K562 (cell line): ENCODE measurements around the gene B3GALNT2. TPM values are rescaled to one million over a fixed set of nuclear protein-coding genes. Genes with fewer than 3 reads are reported as not detected.

Experiments used
- ATAC-seq: fragments of 200-7000 bp; cut with Tn5 transposase; 3 replicates; pipeline ENCODE4 v1.9.1; 2020; ENCODE audit warnings: moderate library complexity
- BruUV-seq: library from RNA; stranded (reverse); fragments of 400-500 nt; replicated peaks from 2 replicates; lab custom pipeline; 2021; lab: Mats Ljungman, UMichigan
- CTCF ChIA-PET: fragments of 300-600 bp; formaldehyde crosslinking; extraction: SDS; loops from one replicate; lab custom pipeline; 2021; ENCODE audit warnings: low intra/inter-chr PET ratio; lab: Yijun Ruan, JAX
- POLR2A ChIA-PET: fragments of 300-600, 350-650 bp; sonication (Branson Sonifier 250); formaldehyde crosslinking; extraction: SDS; loops from one replicate; lab custom pipeline; 2021; ENCODE audit warnings: antibody characterized with exemption, inconsistent platforms; lab: Yijun Ruan, JAX
- DNase-seq, 4 experiments: peaks; one replicate each; pipeline versions ENCODE4 v3.0.0 to v3.0.0-alpha.2; 2011 to 2018; ENCODE audit warnings: low spot score in 3 of 4, mixed read lengths in 3 of 4; ENCODE audit errors: extremely low read depth in 1 of 4
- FAIRE-seq: peaks from 2 replicates; lab custom pipeline; 2011; peaks lifted over from hg19 to GRCh38; lab: Jason Lieb, UNC
- H2AFZ ChIP-seq: 2 replicates; pipeline ENCODE4 v1.6.0; 2011; ENCODE audit warnings: low read depth, low read length, control low read depth, inconsistent platforms
- H3K27ac ChIP-seq: fragments of 200-600 bp; 3 replicates; pipeline ENCODE4 v1.8.0; 2011; ENCODE audit warnings: low read depth, mild to moderate bottlenecking, control low read depth, inconsistent platforms, low read length, moderate library complexity, mixed read lengths; ENCODE audit errors: extremely low read depth
- H3K27me3 ChIP-seq, 2 experiments: fragments of 300-600 bp in 1 of 2; 2 replicates in 1 of 2; 3 replicates in 1 of 2; pipeline versions ENCODE4 v1.6.0 to v1.8.0; 2011; ENCODE audit warnings: inconsistent platforms in 2 of 2, low read length in 2 of 2, mild to moderate bottlenecking in 1 of 2, mixed read lengths in 1 of 2, moderate library complexity in 1 of 2; ENCODE audit not compliant: control insufficient read depth in 2 of 2, insufficient read depth in 2 of 2
- H3K36me3 ChIP-seq: fragments of 300-600 bp; 3 replicates; pipeline ENCODE4 v1.8.0; 2011; ENCODE audit warnings: mild to moderate bottlenecking, low read length, inconsistent platforms; ENCODE audit not compliant: control insufficient read depth, insufficient read depth
- H3K4me1 ChIP-seq, 2 experiments: fragments of 200-600 bp in 1 of 2; replicated peaks in 1 of 2; 2 replicates in 1 of 2; 3 replicates in 1 of 2; pipeline versions ENCODE4 v1.5.1 to v1.8.0; 2011; ENCODE audit warnings: inconsistent platforms in 2 of 2, low read length in 2 of 2, mild to moderate bottlenecking in 1 of 2, mixed read lengths in 1 of 2, moderate library complexity in 1 of 2; ENCODE audit not compliant: control insufficient read depth in 2 of 2, insufficient read depth in 2 of 2
- H3K4me2 ChIP-seq: 2 replicates; pipeline ENCODE4 v1.6.1; 2011; ENCODE audit warnings: low read length, control low read depth, inconsistent platforms, mixed read lengths; ENCODE audit not compliant: insufficient read depth
- H3K4me3 ChIP-seq: fragments of 200-600 bp; sonication (generic), shearing (Covaris generic); 2 replicates; pipeline ENCODE4 v1.5.1; 2016; ENCODE audit warnings: control low read depth, inconsistent platforms
- H3K79me2 ChIP-seq: fragments of 200-600 bp; 3 replicates; pipeline ENCODE4 v1.8.0; 2011; ENCODE audit warnings: low read length, inconsistent platforms; ENCODE audit not compliant: control insufficient read depth, insufficient read depth
- H3K9ac ChIP-seq, 2 experiments: 2 replicates each; pipeline versions ENCODE4 v1.6.0 to v1.6.1; 2011; ENCODE audit warnings: low read depth in 2 of 2, low read length in 2 of 2, control low read depth in 1 of 2, inconsistent platforms in 1 of 2, mild to moderate bottlenecking in 1 of 2, mixed read lengths in 1 of 2; ENCODE audit not compliant: insufficient read depth in 1 of 2
- H3K9me1 ChIP-seq: one replicate; pipeline ENCODE4 v1.6.0; 2011; ENCODE audit warnings: inconsistent platforms, mild to moderate bottlenecking, low read length, moderate library complexity; ENCODE audit not compliant: control insufficient read depth, insufficient read depth
- H3K9me3 ChIP-seq: replicated peaks from 2 replicates; pipeline ENCODE4 v1.5.1; 2011; ENCODE audit warnings: low read depth, low read length, inconsistent platforms; ENCODE audit not compliant: control insufficient read depth, insufficient read depth
- H4K20me1 ChIP-seq: replicated peaks from 2 replicates; pipeline ENCODE4 v1.6.1; 2011; ENCODE audit warnings: low read length, inconsistent platforms, mixed read lengths; ENCODE audit not compliant: control insufficient read depth, insufficient read depth
- BACH1 ChIP-seq: fragments of 200-800 bp; sonication (Bioruptor generic); IDR thresholded peaks from 2 replicates; pipeline ENCODE4 v1.6.1; 2016; ENCODE audit warnings: missing genetic modification characterization, missing compliant biosample characterization
- CBFA2T3 ChIP-seq: fragments of 450-650 bp; IDR thresholded peaks from 2 replicates; pipeline ENCODE4 v1.6.1; 2017
- ILF3 ChIP-seq: fragments of 450-650 bp; IDR thresholded peaks from 2 replicates; pipeline ENCODE4 v1.6.1; 2018; ENCODE audit warnings: antibody characterized with exemption, mild to moderate bottlenecking, moderate library complexity, borderline replicate concordance
- IRF2 ChIP-seq: sonication (generic); formaldehyde crosslinking; IDR thresholded peaks from 2 replicates; pipeline ENCODE4 v1.8.1; 2022; ENCODE audit warnings: mild to moderate bottlenecking, missing genetic modification reagents
- MCM2 ChIP-seq: fragments of 450-650 bp; IDR thresholded peaks from 2 replicates; pipeline ENCODE4 v1.6.1; 2017; ENCODE audit warnings: low read depth, mild to moderate bottlenecking
- MIER1 ChIP-seq: fragments of 450-650 bp; IDR thresholded peaks from 2 replicates; pipeline ENCODE4 v1.6.1; 2016; ENCODE audit warnings: antibody characterized with exemption, mild to moderate bottlenecking, low read depth
- NFIX ChIP-seq: fragments of 250-450 bp; sonication (Bioruptor Pico); IDR thresholded peaks from 2 replicates; pipeline ENCODE4 v1.4.0; 2020; ENCODE audit warnings: low read depth, mild to moderate bottlenecking, moderate library complexity
- SETDB1 ChIP-seq: IDR thresholded peaks from one replicate; pipeline ENCODE4 v1.6.1; 2012; ENCODE audit warnings: low read length, control low read depth, inconsistent platforms
- WGBS: fragments of 100-300 bp; shearing (Covaris generic); methylation state at CpG from one replicate; pipeline ENCODE4 v1.1.6; 2016; ENCODE audit warnings: low coverage, mixed read lengths; ENCODE audit not compliant: insufficient coverage; ENCODE audit errors: missing lambda C conversion rate; 5-methylcytosine and 5-hydroxymethylcytosine counted together
- in situ Hi-C: fragments of 300-500 bp; cut with MboI; formaldehyde crosslinking; loops from 4 replicates; pipeline ENCODE4 v1.15.0; 2018; ENCODE audit warnings: inconsistent platforms, mixed read lengths
- intact Hi-C: fragments of 100-400 bp; cut with micrococcal nuclease; formaldehyde crosslinking; loops from 2 replicates; pipeline ENCODE4 v1.14.2; 2022
- polyA plus RNA-seq, 8 experiments: library from polyadenylated mRNA; depleted of rRNA in 4 of 8; stranded (reverse) in 5 of 8; unstranded in 3 of 8; fragments of >200 nt; fragmentation: Nextera tagmentation in 2 of 8; fragmentation: Illumina TruSeq in 1 of 8; extraction: Ambion mirVana in 2 of 8; extraction: Trizol in 1 of 8; gene quantifications; 2 replicates each; pipeline versions ENCODE4 v1.2.1 to v1.2.3, GENCODE V29; 2011 to 2014; ENCODE audit warnings: inconsistent platforms in 1 of 8, missing spikeins in 1 of 8
- total RNA-seq, 7 experiments: library from RNA; depleted of rRNA in 6 of 7; stranded (reverse); fragments of >200 nt in 6 of 7; fragmentation: Illumina TruSeq in 2 of 7; extraction: Trizol in 2 of 7; gene quantifications; 2 replicates each; pipeline versions ENCODE4 v1.2.1 to v1.2.3, GENCODE V29; 2011 to 2021; ENCODE audit warnings: low replicate concordance in 1 of 7
- TF ChIP-seq, protein P1 (sequence below): fragments of 450-650 bp; IDR thresholded peaks from 2 replicates; pipeline ENCODE4 v1.6.1; 2016; ENCODE audit warnings: mild to moderate bottlenecking
- TF ChIP-seq, protein P2 (sequence below): sonication (generic); formaldehyde crosslinking; IDR thresholded peaks from 2 replicates; pipeline ENCODE4 v1.8.0; 2022; ENCODE audit warnings: mild to moderate bottlenecking, missing genetic modification reagents
- TF ChIP-seq, protein P3 (sequence below): fragments of 200-800 bp; sonication (Bioruptor generic); IDR thresholded peaks from 2 replicates; pipeline ENCODE4 v1.6.1; 2016; ENCODE audit warnings: missing genetic modification characterization, missing compliant biosample characterization
- TF ChIP-seq, protein P4 (sequence below): fragments of 450-650 bp; IDR thresholded peaks from 2 replicates; pipeline ENCODE4 v1.6.1; 2017; ENCODE audit warnings: mild to moderate bottlenecking, moderate library complexity

The B3GALNT2 gene
- total and polyA plus RNA-seq, 9 of the 15 experiments (the other 6 are each of a cell fraction or from before 2014, with no cell fraction given) = 2.0 to 31.7 (median 22.9) TPM

DNA sequence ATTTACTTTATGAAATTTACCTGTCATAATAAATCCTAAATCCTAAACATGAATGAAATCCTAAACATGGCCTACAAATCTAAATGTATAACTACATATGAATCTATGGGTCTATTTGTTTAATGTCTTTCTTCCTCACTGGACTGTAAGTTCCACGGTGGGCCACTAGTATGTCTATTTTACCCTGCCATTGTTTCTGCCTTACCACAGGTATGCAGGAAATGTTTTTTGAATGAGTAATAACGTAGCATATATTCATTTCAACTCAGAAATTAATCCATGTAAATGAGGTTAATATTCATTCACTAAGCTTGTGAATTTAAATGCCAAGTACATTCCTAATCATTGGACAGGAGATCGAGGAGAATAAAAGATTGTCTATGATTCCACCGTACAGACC lies 35.3 kb downstream of the B3GALNT2 start (continued):
- TF ChIP-seq BACH1 (tag) = no peak
- TF ChIP-seq IRF2 (CRISPR knock-in tag) = no peak
- TF ChIP-seq MCM2 = no peak
- TF ChIP-seq, protein P1, sequence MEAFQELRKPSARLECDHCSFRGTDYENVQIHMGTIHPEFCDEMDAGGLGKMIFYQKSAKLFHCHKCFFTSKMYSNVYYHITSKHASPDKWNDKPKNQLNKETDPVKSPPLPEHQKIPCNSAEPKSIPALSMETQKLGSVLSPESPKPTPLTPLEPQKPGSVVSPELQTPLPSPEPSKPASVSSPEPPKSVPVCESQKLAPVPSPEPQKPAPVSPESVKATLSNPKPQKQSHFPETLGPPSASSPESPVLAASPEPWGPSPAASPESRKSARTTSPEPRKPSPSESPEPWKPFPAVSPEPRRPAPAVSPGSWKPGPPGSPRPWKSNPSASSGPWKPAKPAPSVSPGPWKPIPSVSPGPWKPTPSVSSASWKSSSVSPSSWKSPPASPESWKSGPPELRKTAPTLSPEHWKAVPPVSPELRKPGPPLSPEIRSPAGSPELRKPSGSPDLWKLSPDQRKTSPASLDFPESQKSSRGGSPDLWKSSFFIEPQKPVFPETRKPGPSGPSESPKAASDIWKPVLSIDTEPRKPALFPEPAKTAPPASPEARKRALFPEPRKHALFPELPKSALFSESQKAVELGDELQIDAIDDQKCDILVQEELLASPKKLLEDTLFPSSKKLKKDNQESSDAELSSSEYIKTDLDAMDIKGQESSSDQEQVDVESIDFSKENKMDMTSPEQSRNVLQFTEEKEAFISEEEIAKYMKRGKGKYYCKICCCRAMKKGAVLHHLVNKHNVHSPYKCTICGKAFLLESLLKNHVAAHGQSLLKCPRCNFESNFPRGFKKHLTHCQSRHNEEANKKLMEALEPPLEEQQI = no peak
- no peak for TF ChIP-seq SETDB1
- TF ChIP-seq, protein P2, sequence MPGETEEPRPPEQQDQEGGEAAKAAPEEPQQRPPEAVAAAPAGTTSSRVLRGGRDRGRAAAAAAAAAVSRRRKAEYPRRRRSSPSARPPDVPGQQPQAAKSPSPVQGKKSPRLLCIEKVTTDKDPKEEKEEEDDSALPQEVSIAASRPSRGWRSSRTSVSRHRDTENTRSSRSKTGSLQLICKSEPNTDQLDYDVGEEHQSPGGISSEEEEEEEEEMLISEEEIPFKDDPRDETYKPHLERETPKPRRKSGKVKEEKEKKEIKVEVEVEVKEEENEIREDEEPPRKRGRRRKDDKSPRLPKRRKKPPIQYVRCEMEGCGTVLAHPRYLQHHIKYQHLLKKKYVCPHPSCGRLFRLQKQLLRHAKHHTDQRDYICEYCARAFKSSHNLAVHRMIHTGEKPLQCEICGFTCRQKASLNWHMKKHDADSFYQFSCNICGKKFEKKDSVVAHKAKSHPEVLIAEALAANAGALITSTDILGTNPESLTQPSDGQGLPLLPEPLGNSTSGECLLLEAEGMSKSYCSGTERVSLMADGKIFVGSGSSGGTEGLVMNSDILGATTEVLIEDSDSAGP (CRISPR knock-in tag) = no peak

DNA sequence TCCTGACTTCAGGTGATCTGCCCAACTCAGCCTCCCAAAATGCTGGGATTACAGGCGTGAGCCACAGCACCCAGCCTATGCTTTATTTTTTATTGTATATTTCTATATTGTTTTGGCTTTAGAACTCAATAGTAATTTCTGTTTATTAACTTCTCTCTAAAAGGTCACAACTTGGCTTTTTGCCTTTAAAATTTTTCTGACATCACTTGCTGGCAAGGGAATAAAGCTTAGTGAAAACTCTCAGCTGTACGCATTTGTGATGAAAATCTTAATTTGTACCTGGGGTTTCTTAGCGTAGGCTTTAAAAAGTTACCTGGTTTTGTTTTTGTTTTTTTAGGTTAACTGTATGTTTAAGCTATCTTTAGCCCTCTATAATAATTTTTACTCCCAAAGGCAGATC lies 36.2 kb downstream of the B3GALNT2 start:
- POLR2A ChIA-PET = no interaction called here
- 97% methylated on average over 3 of the region's 3 CpGs for WGBS
- TF ChIP-seq NFIX (CRISPR knock-in tag) (no peak), ILF3 (no peak), CBFA2T3 (no peak), MIER1 (no peak)
- TF ChIP-seq, protein P3, sequence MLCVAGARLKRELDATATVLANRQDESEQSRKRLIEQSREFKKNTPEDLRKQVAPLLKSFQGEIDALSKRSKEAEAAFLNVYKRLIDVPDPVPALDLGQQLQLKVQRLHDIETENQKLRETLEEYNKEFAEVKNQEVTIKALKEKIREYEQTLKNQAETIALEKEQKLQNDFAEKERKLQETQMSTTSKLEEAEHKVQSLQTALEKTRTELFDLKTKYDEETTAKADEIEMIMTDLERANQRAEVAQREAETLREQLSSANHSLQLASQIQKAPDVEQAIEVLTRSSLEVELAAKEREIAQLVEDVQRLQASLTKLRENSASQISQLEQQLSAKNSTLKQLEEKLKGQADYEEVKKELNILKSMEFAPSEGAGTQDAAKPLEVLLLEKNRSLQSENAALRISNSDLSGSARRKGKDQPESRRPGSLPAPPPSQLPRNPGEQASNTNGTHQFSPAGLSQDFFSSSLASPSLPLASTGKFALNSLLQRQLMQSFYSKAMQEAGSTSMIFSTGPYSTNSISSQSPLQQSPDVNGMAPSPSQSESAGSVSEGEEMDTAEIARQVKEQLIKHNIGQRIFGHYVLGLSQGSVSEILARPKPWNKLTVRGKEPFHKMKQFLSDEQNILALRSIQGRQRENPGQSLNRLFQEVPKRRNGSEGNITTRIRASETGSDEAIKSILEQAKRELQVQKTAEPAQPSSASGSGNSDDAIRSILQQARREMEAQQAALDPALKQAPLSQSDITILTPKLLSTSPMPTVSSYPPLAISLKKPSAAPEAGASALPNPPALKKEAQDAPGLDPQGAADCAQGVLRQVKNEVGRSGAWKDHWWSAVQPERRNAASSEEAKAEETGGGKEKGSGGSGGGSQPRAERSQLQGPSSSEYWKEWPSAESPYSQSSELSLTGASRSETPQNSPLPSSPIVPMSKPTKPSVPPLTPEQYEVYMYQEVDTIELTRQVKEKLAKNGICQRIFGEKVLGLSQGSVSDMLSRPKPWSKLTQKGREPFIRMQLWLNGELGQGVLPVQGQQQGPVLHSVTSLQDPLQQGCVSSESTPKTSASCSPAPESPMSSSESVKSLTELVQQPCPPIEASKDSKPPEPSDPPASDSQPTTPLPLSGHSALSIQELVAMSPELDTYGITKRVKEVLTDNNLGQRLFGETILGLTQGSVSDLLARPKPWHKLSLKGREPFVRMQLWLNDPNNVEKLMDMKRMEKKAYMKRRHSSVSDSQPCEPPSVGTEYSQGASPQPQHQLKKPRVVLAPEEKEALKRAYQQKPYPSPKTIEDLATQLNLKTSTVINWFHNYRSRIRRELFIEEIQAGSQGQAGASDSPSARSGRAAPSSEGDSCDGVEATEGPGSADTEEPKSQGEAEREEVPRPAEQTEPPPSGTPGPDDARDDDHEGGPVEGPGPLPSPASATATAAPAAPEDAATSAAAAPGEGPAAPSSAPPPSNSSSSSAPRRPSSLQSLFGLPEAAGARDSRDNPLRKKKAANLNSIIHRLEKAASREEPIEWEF (CRISPR knock-in tag) = no peak
- TF ChIP-seq, protein P4, sequence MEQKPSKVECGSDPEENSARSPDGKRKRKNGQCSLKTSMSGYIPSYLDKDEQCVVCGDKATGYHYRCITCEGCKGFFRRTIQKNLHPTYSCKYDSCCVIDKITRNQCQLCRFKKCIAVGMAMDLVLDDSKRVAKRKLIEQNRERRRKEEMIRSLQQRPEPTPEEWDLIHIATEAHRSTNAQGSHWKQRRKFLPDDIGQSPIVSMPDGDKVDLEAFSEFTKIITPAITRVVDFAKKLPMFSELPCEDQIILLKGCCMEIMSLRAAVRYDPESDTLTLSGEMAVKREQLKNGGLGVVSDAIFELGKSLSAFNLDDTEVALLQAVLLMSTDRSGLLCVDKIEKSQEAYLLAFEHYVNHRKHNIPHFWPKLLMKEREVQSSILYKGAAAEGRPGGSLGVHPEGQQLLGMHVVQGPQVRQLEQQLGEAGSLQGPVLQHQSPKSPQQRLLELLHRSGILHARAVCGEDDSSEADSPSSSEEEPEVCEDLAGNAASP = no peak

More for the DNA sequence above, 36.2 kb downstream of the B3GALNT2 start:
- DNase-seq (no peak), ATAC-seq (no peak), FAIRE-seq (no peak)
- peaks cover 38% of the 10 kb centered on the region; the same call in 2 of the 3 replicates for H3K36me3 ChIP-seq
- H4K20me1 ChIP-seq = no peaks in the 10 kb centered on the region
- BruUV-seq = no TSS peak
- H3K79me2 ChIP-seq = no peaks in the 10 kb centered on the region
- no peak overlapping the region for H3K27ac ChIP-seq
- CTCF ChIA-PET = no interaction called here
- H3K9ac ChIP-seq = no peak overlapping the region
- no peak overlapping the region for H3K4me2 ChIP-seq
- intact Hi-C loops = no loop called here
- H3K27me3 ChIP-seq = no peaks in the 10 kb centered on the region
- no peak overlapping the region for H3K4me3 ChIP-seq
- in situ Hi-C loops = no loop called here
- H3K9me1 ChIP-seq = no peaks in the 10 kb centered on the region
- no peak overlapping the region for H2AFZ ChIP-seq
- H3K4me1 ChIP-seq = no peaks in the 10 kb centered on the region
- no peaks in the 10 kb centered on the region for H3K9me3 ChIP-seq
